Activated CD4-positive, alpha-beta memory T cell treated with anti-CD3 and anti-CD28 coated beads for 36 hours (primary cell): ENCODE results near the gene RRAD. TPM values are rescaled to one million over a fixed set of nuclear protein-coding genes. Genes with fewer than 3 reads are reported as not detected.

Experiments
- CTCF ChIA-PET: fragments of 350-600 bp; sonication (Branson Sonifier 250); formaldehyde crosslinking; loops from one replicate; lab custom pipeline; 2021; ENCODE audit warnings: antibody characterized with exemption, inconsistent platforms; lab: Charles Lee
- POLR2A ChIA-PET: fragments of 350-600 bp; sonication (Branson Sonifier 250); formaldehyde crosslinking; loops from one replicate; lab custom pipeline; 2021; ENCODE audit warnings: antibody characterized with exemption; lab: Charles Lee
- DNase-seq: peaks from one replicate; pipeline ENCODE4 v3.0.0-alpha.2; 2020
- H3K27ac Mint-ChIP-seq: one replicate; pipeline ENCODE4 v1.8.0; 2021; ENCODE audit warnings: mixed read lengths
- H3K27me3 Mint-ChIP-seq: one replicate; pipeline ENCODE4 v1.8.0; 2021; ENCODE audit warnings: mixed read lengths
- H3K36me3 Mint-ChIP-seq: one replicate; pipeline ENCODE4 v1.8.0; 2021; ENCODE audit warnings: mixed read lengths
- H3K4me1 Mint-ChIP-seq: one replicate; pipeline ENCODE4 v1.8.0; 2021; ENCODE audit warnings: low read depth, mixed read lengths
- H3K4me3 Mint-ChIP-seq: one replicate; pipeline ENCODE4 v1.8.0; 2021; ENCODE audit warnings: mild to moderate bottlenecking, mixed read lengths
- H3K9me3 Mint-ChIP-seq: one replicate; pipeline ENCODE4 v1.8.0; 2021; ENCODE audit warnings: mixed read lengths
- intact Hi-C: fragments of 100-400 bp; cut with micrococcal nuclease; formaldehyde crosslinking; loops from one replicate; pipeline ENCODE4 v1.15.1; 2023
- total RNA-seq, 2 experiments: library from RNA; stranded (reverse); gene quantifications; one replicate each; pipeline ENCODE4 v1.2.3, GENCODE V29; 2021

RRAD gene
- total RNA-seq, 2 experiments from 2014 or later = 0.48 to 0.65 TPM

- ChIA-PET POLR2A (interaction anchor here (1.2 to 1.4 kb wide), 2 partner anchors 33 to 51 kb away, joined by 3 to 5 read pairs; no protein-coding TSS in a partner anchor), CTCF (interaction anchor here (1.0 to 4.4 kb wide), 16 partner anchors 9 to 331 kb away, joined by 3 to 33 read pairs (median 6); partner anchors contain the start of genes CES3, CIAO2B, NAE1 and RRAD)
- no peak for DNase-seq
- H3K9me3 Mint-ChIP-seq = no peaks in the 10 kb centered on the region
- H3K4me1 Mint-ChIP-seq = peaks cover 8% of the 10 kb centered on the region
- no peak overlapping the region for H3K4me3 Mint-ChIP-seq
- no peak overlapping the region for H3K27ac Mint-ChIP-seq
- intact Hi-C loops = loop anchor here (2.0 kb wide), 2 partner anchors 33 to 51 kb away; no protein-coding TSS in a partner anchor
- H3K27me3 Mint-ChIP-seq = no peaks in the 10 kb centered on the region
- H3K36me3 Mint-ChIP-seq = peaks cover 2% of the 10 kb centered on the region
Measured at GRCh38 chr16:66895689-66895979, 29.7 kb downstream of the RRAD start.

DNA sequence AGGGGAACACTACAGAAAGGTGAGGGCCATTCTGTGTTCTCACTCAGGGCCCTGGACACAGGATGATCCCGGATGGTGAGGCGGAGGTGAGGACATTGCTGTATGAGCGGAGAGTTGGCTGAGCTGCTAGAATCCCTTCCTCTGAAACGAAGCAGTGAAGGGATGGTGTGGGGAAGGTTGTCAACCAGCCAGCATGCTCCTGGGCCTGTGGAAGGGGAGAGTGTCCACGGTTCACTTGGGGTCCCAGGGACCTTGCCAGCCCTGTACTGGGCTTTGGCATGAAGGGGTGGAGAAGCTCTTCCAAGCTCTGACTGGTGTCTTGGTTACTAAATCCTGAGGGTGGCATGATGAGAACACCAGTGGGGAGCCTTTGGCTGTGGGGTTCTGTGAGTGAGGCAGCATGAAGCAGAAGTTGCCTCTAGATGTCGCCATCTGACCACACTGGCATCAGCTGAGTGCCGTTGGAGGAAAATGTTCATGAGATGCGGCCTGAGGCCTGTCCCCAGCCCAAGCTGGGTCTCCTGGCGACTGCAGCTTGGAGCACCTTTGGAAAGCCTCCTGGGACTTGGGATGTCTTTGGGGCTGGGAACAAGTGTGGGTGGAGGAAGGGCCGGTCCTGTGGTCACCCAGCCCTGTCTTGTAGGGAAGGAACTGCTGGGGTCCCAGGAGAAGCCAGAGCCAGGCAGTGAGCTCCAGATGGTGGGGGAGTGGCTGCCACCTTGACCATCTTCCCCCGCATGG, 30.2 kb downstream of the RRAD start:
- no peak overlapping the region for H3K27ac Mint-ChIP-seq
- intact Hi-C loops = loop anchor here (2.0 kb wide), 2 partner anchors 34 to 52 kb away; no protein-coding TSS in a partner anchor
- ChIA-PET POLR2A (interaction anchor here (0.6 to 1.4 kb wide), 3 partner anchors 34 to 51 kb away, joined by 3 to 5 read pairs (median 4); no protein-coding TSS in a partner anchor), CTCF (interaction anchor here (0.8 to 4.4 kb wide), 20 partner anchors 9 to 332 kb away, joined by 3 to 33 read pairs (median 4); partner anchors contain the start of genes CES3, CIAO2B, NAE1 and RRAD)
- peaks cover 8% of the 10 kb centered on the region for H3K4me1 Mint-ChIP-seq
- peak; percentile 75 for DNase-seq
- peaks cover 2% of the 10 kb centered on the region for H3K36me3 Mint-ChIP-seq
- H3K4me3 Mint-ChIP-seq = no peak overlapping the region
- no peaks in the 10 kb centered on the region for H3K27me3 Mint-ChIP-seq
- no peaks in the 10 kb centered on the region for H3K9me3 Mint-ChIP-seq

DNA sequence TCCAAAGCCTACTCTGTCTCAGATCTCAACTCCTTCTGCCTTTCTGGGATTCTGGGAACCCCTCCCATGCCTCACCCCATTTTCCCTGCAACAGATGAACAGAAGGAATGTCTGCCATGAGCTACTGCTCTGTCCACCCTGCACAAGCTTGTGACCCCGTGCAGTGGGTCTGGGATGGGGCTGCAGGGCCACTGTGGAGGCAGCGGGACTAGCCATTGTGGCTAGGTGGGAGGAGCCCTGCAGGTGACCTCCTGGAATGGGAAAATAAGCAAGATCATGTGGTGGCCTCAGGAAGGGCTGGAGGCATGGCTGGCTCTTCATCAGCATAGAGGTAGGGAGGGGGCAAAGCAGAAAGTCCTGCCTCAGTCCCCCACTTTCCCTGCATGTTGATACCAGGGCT, 31.3 kb downstream of the RRAD start:
- CTCF ChIA-PET = interaction anchor here (1.0 to 4.4 kb wide), 8 partner anchors 12 to 64 kb away, joined by 3 to 33 read pairs (median 12); partner anchors contain the start of genes NAE1, PDP2 and RRAD
- Mint-ChIP-seq H3K4me3 (no peak overlapping the region), H3K36me3 (peaks cover 6% of the 10 kb centered on the region), H3K27ac (no peak overlapping the region), H3K9me3 (no peaks in the 10 kb centered on the region), H3K4me1 (peaks cover 10% of the 10 kb centered on the region), H3K27me3 (no peaks in the 10 kb centered on the region)
- no peak for DNase-seq
- POLR2A ChIA-PET = interaction anchor here (0.8 kb wide), 1 partner anchor 238 kb away, joined by 3 read pairs; no protein-coding TSS in a partner anchor
- intact Hi-C loops = loop anchor here (2.0 kb wide), 2 partner anchors 35 to 53 kb away; no protein-coding TSS in a partner anchor

DNA sequence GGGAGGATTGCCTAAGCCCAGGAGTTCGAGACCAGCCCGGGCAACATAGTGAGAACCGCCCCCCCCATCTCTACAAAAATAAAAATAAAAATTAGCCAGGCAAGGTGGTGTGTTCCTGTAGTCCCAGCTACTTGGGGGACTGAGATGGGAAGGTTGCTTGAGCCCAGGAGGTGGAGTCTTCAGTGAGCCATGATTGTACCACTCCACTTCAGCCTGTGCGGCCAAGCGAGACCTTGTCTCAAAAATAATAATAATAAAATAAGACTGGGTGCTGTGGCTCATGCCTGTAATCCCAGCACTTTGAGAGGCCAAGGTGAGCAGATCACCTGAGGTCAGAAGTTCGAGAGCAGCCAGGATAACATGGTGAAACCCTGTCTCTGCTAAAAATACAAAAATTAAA, 33.5 kb downstream of the RRAD start:
- peaks cover 29% of the 10 kb centered on the region for H3K4me1 Mint-ChIP-seq
- ChIA-PET POLR2A (interaction anchor here (0.7 kb wide), 1 partner anchor 11 kb away, joined by 3 read pairs; no protein-coding TSS in a partner anchor), CTCF (interaction anchor here (1.4 to 2.9 kb wide), 3 partner anchors 11 to 24 kb away, joined by 5 to 15 read pairs (median 6); partner anchors contain the start of gene PDP2)
- intact Hi-C loops = no loop called here
- H3K27me3 Mint-ChIP-seq = no peaks in the 10 kb centered on the region
- peaks cover 19% of the 10 kb centered on the region for H3K36me3 Mint-ChIP-seq
- H3K27ac Mint-ChIP-seq = no peak overlapping the region
- no peak for DNase-seq
- no peak overlapping the region for H3K4me3 Mint-ChIP-seq
- H3K9me3 Mint-ChIP-seq = no peaks in the 10 kb centered on the region

- no peak for DNase-seq
- Mint-ChIP-seq H3K36me3 (peaks cover 22% of the 10 kb centered on the region), H3K4me1 (peaks cover 34% of the 10 kb centered on the region), H3K4me3 (no peak overlapping the region), H3K27me3 (no peaks in the 10 kb centered on the region), H3K27ac (no peak overlapping the region), H3K9me3 (no peaks in the 10 kb centered on the region)
- intact Hi-C loops = no loop called here
- CTCF ChIA-PET = interaction anchor here (0.9 to 2.9 kb wide), 3 partner anchors 10 to 24 kb away, joined by 3 to 15 read pairs (median 6); partner anchors contain the start of gene PDP2
- POLR2A ChIA-PET = no interaction called here
Measured at GRCh38 chr16:66891360-66891759, 34.0 kb downstream of the RRAD start.

GRCh38 chr16:66890799-66891198, 34.5 kb downstream of the RRAD start:
- H3K27ac Mint-ChIP-seq = no peak overlapping the region
- POLR2A ChIA-PET = interaction anchor here (0.6 to 0.8 kb wide), 2 partner anchors 42 to 355 kb away, joined by 3 read pairs; no protein-coding TSS in a partner anchor

GRCh38 chr16:66889622-66890021, 35.7 kb downstream of the RRAD start:
- no peak for DNase-seq
- Mint-ChIP-seq H3K36me3 (peaks cover 35% of the 10 kb centered on the region), H3K4me3 (no peak overlapping the region), H3K27ac (no peak overlapping the region), H3K4me1 (peaks cover 47% of the 10 kb centered on the region), H3K9me3 (no peaks in the 10 kb centered on the region), H3K27me3 (no peaks in the 10 kb centered on the region)
- POLR2A ChIA-PET = interaction anchor here (1.0 kb wide), 1 partner anchor 42 kb away, joined by 3 read pairs; no protein-coding TSS in a partner anchor
- CTCF ChIA-PET = interaction anchor here (0.6 kb wide), 1 partner anchor 162 kb away, joined by 3 read pairs; no protein-coding TSS in a partner anchor
- intact Hi-C loops = no loop called here

More at GRCh38 chr16:66890799-66891198, 34.5 kb downstream of the RRAD start:
- Mint-ChIP-seq H3K4me1 (peaks cover 38% of the 10 kb centered on the region), H3K36me3 (peaks cover 23% of the 10 kb centered on the region), H3K4me3 (no peak overlapping the region), H3K9me3 (no peaks in the 10 kb centered on the region), H3K27me3 (no peaks in the 10 kb centered on the region)
- DNase-seq = no peak
- intact Hi-C loops = no loop called here
- CTCF ChIA-PET = interaction anchor here (0.6 to 2.1 kb wide), 3 partner anchors 17 to 82 kb away, joined by 3 to 6 read pairs (median 4); no protein-coding TSS in a partner anchor

DNA sequence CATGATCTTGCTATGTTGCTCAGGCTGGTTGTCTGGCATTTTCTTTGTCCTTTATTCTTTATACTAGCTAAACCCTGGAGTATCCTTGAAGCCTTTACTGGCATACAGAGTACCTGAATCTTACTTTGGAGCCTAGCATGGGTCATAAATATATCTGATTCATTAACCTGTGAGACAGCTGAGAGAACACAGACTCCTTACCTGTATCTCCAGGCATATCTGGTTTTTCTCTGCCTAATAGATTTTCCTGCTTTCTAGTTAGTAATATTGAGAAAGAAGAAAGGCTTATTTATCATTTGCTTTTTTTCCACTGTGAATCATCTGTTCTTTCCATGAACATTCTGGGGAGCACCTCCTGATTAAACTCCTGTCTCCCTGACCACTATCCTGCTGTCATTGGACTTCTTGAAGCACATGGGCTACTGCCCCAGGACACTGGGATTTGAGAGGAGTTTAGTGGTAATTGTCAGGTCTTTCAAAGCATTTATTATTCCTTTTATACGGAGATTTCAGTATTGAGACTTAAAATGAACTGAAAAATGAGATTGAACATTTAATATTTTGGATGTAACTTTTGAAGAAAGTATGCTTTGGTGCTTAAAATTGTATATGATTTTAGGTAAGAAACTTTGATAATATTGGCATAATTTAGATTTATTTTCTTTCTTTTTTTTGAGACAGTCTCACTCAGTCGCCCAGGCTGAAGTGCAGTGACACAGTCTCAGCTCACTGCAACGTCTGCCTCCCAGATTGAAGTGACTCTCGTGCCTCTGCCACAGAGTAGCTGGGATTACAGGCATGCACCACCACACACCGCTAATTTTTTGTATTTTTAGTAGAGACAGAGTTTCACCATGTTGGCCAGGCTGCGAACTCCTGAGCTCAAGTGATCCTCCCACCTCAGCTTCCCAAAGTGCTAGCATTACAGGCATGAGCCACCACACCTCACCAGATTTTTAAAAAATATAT, 36.4 kb downstream of the RRAD start:
- H3K27ac Mint-ChIP-seq = no peak overlapping the region
- peaks cover 40% of the 10 kb centered on the region for H3K36me3 Mint-ChIP-seq
- H3K4me3 Mint-ChIP-seq = no peak overlapping the region
- ChIA-PET CTCF (interaction anchor here (0.9 kb wide), 1 partner anchor 39 kb away, joined by 3 read pairs; no protein-coding TSS in a partner anchor), POLR2A (interaction anchor here (1.0 kb wide), 1 partner anchor 16 kb away, joined by 3 read pairs; no protein-coding TSS in a partner anchor)
- H3K4me1 Mint-ChIP-seq = peaks cover 47% of the 10 kb centered on the region
- intact Hi-C loops = no loop called here
- H3K9me3 Mint-ChIP-seq = no peaks in the 10 kb centered on the region
- no peak for DNase-seq
- no peaks in the 10 kb centered on the region for H3K27me3 Mint-ChIP-seq

GRCh38 chr16:66886914-66887313, 38.4 kb downstream of the RRAD start:
- Mint-ChIP-seq H3K27ac (no peak overlapping the region), H3K9me3 (no peaks in the 10 kb centered on the region), H3K27me3 (no peaks in the 10 kb centered on the region), H3K36me3 (peaks cover 43% of the 10 kb centered on the region), H3K4me1 (peaks cover 45% of the 10 kb centered on the region), H3K4me3 (no peak overlapping the region)
- intact Hi-C loops = no loop called here
- DNase-seq = no peak
- POLR2A ChIA-PET = no interaction called here
- CTCF ChIA-PET = interaction anchor here (1.2 to 2.8 kb wide), 2 partner anchors 20 to 56 kb away, joined by 3 to 14 read pairs; partner anchors contain the start of gene NAE1

- Mint-ChIP-seq H3K9me3 (no peaks in the 10 kb centered on the region), H3K4me1 (peaks cover 48% of the 10 kb centered on the region), H3K4me3 (no peak overlapping the region), H3K27me3 (no peaks in the 10 kb centered on the region), H3K27ac (no peak overlapping the region), H3K36me3 (peaks cover 44% of the 10 kb centered on the region)
- ChIA-PET CTCF (interaction anchor here (0.8 to 2.8 kb wide), 4 partner anchors 9 to 74 kb away, joined by 3 to 14 read pairs (median 4); partner anchors contain the start of genes CES3 and NAE1), POLR2A (no interaction called here)
- intact Hi-C loops = no loop called here
- no peak for DNase-seq
Measured at GRCh38 chr16:66886321-66886720, 39.0 kb downstream of the RRAD start.

GRCh38 chr16:66885491-66885890, 39.8 kb downstream of the RRAD start:
- no peak overlapping the region for H3K27ac Mint-ChIP-seq
- POLR2A ChIA-PET = no interaction called here
- H3K4me1 Mint-ChIP-seq = peaks cover 49% of the 10 kb centered on the region
- DNase-seq = no peak
- H3K9me3 Mint-ChIP-seq = no peaks in the 10 kb centered on the region
- intact Hi-C loops = no loop called here
- peaks cover 44% of the 10 kb centered on the region for H3K36me3 Mint-ChIP-seq
- H3K27me3 Mint-ChIP-seq = no peaks in the 10 kb centered on the region
- CTCF ChIA-PET = interaction anchor here (0.8 to 2.8 kb wide), 3 partner anchors 10 to 75 kb away, joined by 4 to 14 read pairs (median 4); partner anchors contain the start of genes CES3 and NAE1
- no peak overlapping the region for H3K4me3 Mint-ChIP-seq
